HUES6 (cell line): ENCODE results near the gene HPGDS.
"Not testable (repeated sequence)": the region's sequence is repeated elsewhere in the genome, so short reads cannot be mapped to it uniquely, and the experiment has no call there.

Source experiments
- H3K27ac ChIP-seq: 2 replicates; pipeline ENCODE4 v1.7.0; 2013; ENCODE audit warnings: low read depth, mild to moderate bottlenecking, low read length, inconsistent platforms
- H3K27me3 ChIP-seq: 2 replicates; pipeline ENCODE4 v1.6.1; 2013; ENCODE audit warnings: low read length; ENCODE audit not compliant: control insufficient read depth, insufficient read depth
- H3K36me3 ChIP-seq: 2 replicates; pipeline ENCODE4 v1.6.1; 2013; ENCODE audit warnings: low read length; ENCODE audit not compliant: control insufficient read depth, insufficient read depth
- H3K4me1 ChIP-seq: 2 replicates; pipeline ENCODE4 v1.6.1; 2013; ENCODE audit warnings: low read length; ENCODE audit not compliant: control insufficient read depth, insufficient read depth
- H3K4me3 ChIP-seq: 2 replicates; pipeline ENCODE4 v1.5.1; 2013; ENCODE audit warnings: low read depth, low read length
- H3K9ac ChIP-seq: one replicate; pipeline ENCODE4 v1.6.1; 2013; ENCODE audit warnings: mild to moderate bottlenecking, low read length
- H3K9me3 ChIP-seq: 2 replicates; pipeline ENCODE4 v1.6.1; 2013; ENCODE audit warnings: low read depth, low read length; ENCODE audit not compliant: control insufficient read depth, insufficient read depth

HPGDS gene

DNA sequence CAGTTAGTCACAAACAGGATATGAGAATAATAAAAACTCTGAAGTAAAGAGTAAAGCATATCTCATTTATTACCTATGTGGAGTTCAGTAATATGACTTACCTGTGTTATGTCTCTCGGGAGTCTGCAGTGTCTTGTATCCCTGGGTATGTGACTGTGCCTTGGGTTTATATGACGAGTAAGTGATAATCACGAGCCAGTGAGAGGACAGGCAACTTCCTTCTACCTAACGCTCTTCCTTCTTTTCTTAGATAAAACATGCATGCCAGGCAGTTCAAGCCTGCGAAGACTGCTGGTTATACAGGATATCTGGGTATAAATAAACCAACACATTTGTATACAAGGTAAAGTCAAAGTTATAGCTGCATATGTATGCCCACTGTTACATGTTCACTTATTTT is at the start of gene HPGDS:
HPGDS (minus strand) TSS at position 143 of the 400 bp plus-strand sequence. CDS start 8,207 bp downstream, outside the sequence.
- no peaks in the 10 kb centered on the region for H3K36me3 ChIP-seq
- H3K4me1 ChIP-seq = peaks cover 6% of the 10 kb centered on the region; the same call in 1 of the 2 replicates
- H3K4me3 ChIP-seq = no peak within 1 kb of the TSS
- H3K9me3 ChIP-seq = no peaks in the 10 kb centered on the region
- H3K27me3 ChIP-seq = no peaks in the 10 kb centered on the region
- no peak within 1 kb of the TSS for H3K27ac ChIP-seq
- no peak within 1 kb of the TSS for H3K9ac ChIP-seq

GRCh38 chr4:94390804-94391410 is 48.3 kb upstream of the HPGDS start:
- Histone ChIP-seq H3K36me3 (no peaks in the 10 kb centered on the region), H3K27me3 (no peaks in the 10 kb centered on the region), H3K4me3 (no peak overlapping the region), H3K9ac (no peak overlapping the region), H3K4me1 (peaks cover 8% of the 10 kb centered on the region; the same call in 1 of the 2 replicates), H3K9me3 (peaks cover 10% of the 10 kb centered on the region; the same call in 1 of the 2 replicates), H3K27ac (no peak overlapping the region)

GRCh38 chr4:94389595-94390267 is 47.1 kb upstream of the HPGDS start:
- Histone ChIP-seq H3K4me1 (peaks cover 11% of the 10 kb centered on the region; the same call in 1 of the 2 replicates), H3K27ac (peak overlapping the region; percentile 38; the same call in 1 of the 2 replicates), H3K4me3 (no peak overlapping the region; the same call in 1 of the 2 replicates), H3K27me3 (no peaks in the 10 kb centered on the region), H3K9me3 (peaks cover 10% of the 10 kb centered on the region; the same call in 1 of the 2 replicates), H3K36me3 (no peaks in the 10 kb centered on the region), H3K9ac (peak overlapping the region; percentile 54)

DNA sequence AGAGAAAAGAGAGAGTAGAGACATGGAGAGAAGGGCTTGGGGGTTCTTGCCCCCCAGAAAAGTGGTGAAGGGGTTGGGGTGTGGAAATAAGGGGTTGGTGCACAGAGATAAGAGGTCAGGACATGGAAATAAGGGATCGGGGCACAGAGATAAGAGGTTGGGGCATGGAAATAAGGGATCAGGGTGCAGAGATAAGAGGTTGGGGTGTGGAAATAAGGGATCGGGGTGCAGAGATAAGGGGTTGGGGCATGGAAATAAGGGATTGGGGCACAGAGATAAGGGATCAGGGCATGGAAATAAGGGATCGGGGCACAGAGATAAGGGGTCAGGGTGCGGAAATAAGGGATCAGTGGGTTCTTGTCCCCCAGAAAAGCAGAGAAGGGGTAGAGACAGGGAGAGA is 45.3 kb upstream of the HPGDS start:
- not testable (repeated sequence) for H3K4me3 ChIP-seq, H3K27ac ChIP-seq, H3K27me3 ChIP-seq, H3K36me3 ChIP-seq
- Histone ChIP-seq H3K9me3 (peaks cover 10% of the 10 kb centered on the region; the same call in 1 of the 2 replicates), H3K9ac (peak overlapping the region; percentile 54), H3K4me1 (peaks cover 17% of the 10 kb centered on the region; the same call in 1 of the 2 replicates)

DNA sequence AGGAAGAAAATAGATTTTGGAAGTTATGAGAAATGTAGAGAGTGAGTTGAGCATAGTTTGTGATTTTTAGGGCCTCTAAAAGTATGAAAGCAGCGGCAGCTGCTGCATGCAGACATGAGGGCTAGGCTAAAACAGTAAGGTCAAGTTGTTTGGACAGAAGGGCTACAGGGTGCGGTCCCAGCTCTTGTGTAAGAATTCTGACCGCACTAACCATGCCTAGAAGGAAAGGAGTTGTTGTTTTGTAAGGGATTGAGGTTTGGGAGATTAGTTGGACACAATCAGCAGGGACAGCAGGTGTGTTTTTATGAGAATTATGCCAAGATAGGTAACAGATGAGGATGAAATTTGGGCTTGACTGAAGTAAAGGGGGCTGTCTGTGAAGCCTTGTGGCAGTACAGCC is 42.8 kb upstream of the HPGDS start:
- not testable (repeated sequence) for H3K27ac ChIP-seq, H3K36me3 ChIP-seq, H3K4me3 ChIP-seq, H3K27me3 ChIP-seq, H3K9ac ChIP-seq
- peaks cover 10% of the 10 kb centered on the region; the same call in 1 of the 2 replicates for H3K9me3 ChIP-seq
- peaks cover 25% of the 10 kb centered on the region; the same call in 1 of the 2 replicates for H3K4me1 ChIP-seq

DNA sequence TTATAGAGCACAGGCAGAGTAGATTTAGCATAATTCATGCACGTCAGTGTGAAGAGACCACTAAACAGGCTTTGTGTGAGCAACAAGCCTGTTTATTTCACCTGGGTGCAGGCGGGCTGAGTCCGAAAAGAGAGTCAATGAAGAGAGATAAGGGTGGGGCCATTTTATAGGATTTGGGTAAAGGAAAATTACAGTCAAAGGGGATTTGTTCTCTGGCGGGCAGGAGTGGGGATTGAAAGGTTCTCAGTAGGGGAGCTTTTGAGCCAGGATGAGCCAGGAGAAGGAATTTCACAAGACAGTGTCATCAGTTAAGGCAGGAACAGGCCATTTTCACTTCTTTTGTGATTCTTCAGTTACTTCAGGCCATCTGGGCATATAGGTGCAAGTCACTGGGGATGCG is 40.3 kb upstream of the HPGDS start:
- Histone ChIP-seq H3K4me1 (peaks cover 18% of the 10 kb centered on the region; the same call in 1 of the 2 replicates), H3K9ac (peak overlapping the region; percentile 46), H3K27ac (peak overlapping the region; percentile 68; the same call in 1 of the 2 replicates)
- not testable (repeated sequence) for H3K4me3 ChIP-seq, H3K9me3 ChIP-seq, H3K27me3 ChIP-seq, H3K36me3 ChIP-seq

GRCh38 chr4:94378047-94378446 is 35.4 kb upstream of the HPGDS start:
- no peaks in the 10 kb centered on the region for H3K27me3 ChIP-seq
- no peak overlapping the region for H3K9ac ChIP-seq
- H3K4me1 ChIP-seq = peaks cover 8% of the 10 kb centered on the region; the same call in 1 of the 2 replicates
- no peak overlapping the region for H3K4me3 ChIP-seq
- no peaks in the 10 kb centered on the region; the same call in 1 of the 2 replicates for H3K9me3 ChIP-seq
- no peak overlapping the region for H3K27ac ChIP-seq
- H3K36me3 ChIP-seq = peaks cover 3% of the 10 kb centered on the region; the same call in 1 of the 2 replicates

DNA sequence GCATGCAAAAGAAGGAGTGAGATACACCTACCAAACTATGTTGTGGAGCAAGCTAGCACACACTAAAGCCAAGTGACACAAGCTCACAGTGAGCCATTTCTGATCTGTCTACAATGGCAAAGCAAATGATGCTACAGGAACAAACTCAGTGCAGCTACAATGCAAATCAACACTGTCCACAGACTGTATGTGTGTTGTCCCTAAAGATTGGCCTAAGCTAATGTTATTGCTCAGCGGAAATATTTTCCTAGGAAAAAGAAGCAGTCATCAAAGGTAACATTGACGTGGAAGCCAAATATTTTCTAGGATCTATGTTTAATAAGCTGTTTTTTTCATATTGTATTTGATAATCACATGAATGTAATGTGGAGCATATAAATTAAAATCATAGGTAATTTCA is 34.7 kb upstream of the HPGDS start:
- Histone ChIP-seq H3K4me3 (no peak overlapping the region), H3K36me3 (peaks cover 3% of the 10 kb centered on the region; the same call in 1 of the 2 replicates), H3K9me3 (no peaks in the 10 kb centered on the region; the same call in 1 of the 2 replicates), H3K4me1 (peaks cover 3% of the 10 kb centered on the region; the same call in 1 of the 2 replicates), H3K27ac (no peak overlapping the region), H3K9ac (no peak overlapping the region), H3K27me3 (no peaks in the 10 kb centered on the region)

DNA sequence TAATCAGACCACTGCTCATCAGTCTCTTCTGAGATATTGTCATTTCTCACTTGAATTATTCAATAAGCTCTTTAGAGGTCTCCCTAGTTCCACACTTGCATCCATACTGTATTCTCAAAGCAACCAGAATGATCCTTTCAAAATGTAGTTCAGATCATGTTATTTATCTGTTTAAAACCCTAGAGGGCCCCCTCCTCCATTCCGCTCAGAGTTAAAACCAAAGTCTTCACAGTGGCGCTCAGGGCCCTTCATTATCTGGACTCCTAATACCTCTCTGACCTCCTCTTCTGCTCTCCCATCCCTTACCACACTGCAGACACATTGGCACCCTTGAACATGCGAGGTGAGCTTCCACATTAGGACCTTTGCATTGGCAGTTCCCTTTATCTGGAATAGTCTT is 32.7 kb upstream of the HPGDS start:
- H3K4me1 ChIP-seq = no peaks in the 10 kb centered on the region
- H3K4me3 ChIP-seq = no peak overlapping the region
- H3K36me3 ChIP-seq = peaks cover 3% of the 10 kb centered on the region; the same call in 1 of the 2 replicates
- H3K27ac ChIP-seq = no peak overlapping the region
- H3K9ac ChIP-seq = no peak overlapping the region
- H3K27me3 ChIP-seq = no peaks in the 10 kb centered on the region
- H3K9me3 ChIP-seq = no peaks in the 10 kb centered on the region; the same call in 1 of the 2 replicates

- no peaks in the 10 kb centered on the region for H3K9me3 ChIP-seq
- H3K27ac ChIP-seq = no peak overlapping the region
- H3K27me3 ChIP-seq = no peaks in the 10 kb centered on the region
- no peaks in the 10 kb centered on the region for H3K36me3 ChIP-seq
- H3K9ac ChIP-seq = no peak overlapping the region
- no peaks in the 10 kb centered on the region for H3K4me1 ChIP-seq
- no peak overlapping the region for H3K4me3 ChIP-seq
Measured at GRCh38 chr4:94373752-94374151, 31.1 kb upstream of the HPGDS start.

DNA sequence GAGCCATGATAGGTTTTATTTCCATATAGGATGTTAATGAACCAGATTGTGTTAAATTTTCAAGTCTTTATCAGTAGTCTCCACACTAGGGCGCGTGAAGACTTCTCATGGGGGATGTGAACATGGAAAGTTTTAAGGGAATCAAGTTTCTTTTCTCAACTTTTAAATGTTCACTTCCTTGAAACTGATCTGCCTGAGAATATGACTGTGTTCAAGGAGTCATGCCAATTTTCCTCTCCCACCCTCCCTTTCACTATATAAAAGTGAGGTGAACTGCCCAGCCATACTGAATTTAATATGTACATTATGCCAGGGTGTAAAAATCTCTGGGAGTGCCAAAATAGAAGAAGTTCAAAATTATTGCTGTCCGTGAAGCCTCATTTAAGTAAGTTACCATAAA is 30.4 kb upstream of the HPGDS start:
- H3K27me3 ChIP-seq = no peaks in the 10 kb centered on the region
- no peaks in the 10 kb centered on the region for H3K9me3 ChIP-seq
- H3K9ac ChIP-seq = no peak overlapping the region
- no peak overlapping the region for H3K27ac ChIP-seq
- H3K4me1 ChIP-seq = no peaks in the 10 kb centered on the region
- H3K36me3 ChIP-seq = no peaks in the 10 kb centered on the region
- H3K4me3 ChIP-seq = no peak overlapping the region
